GM23338 (cell line): ENCODE data around the gene MTHFD1. TPM values are rescaled to one million over a fixed set of nuclear protein-coding genes. Genes with fewer than 3 reads are reported as not detected.

Source experiments
- ATAC-seq: fragments of 200-7000 bp; cut with Tn5 transposase; 3 replicates; pipeline ENCODE4 v1.9.1; 2020
- DNase-seq: peaks from one replicate; pipeline ENCODE4 v3.0.0-alpha.2; 2015; ENCODE audit warnings: low spot score
- H2AFZ ChIP-seq: fragments of 200-600 bp; sonication (generic); 2 replicates; pipeline ENCODE4 v1.8.0; 2016; ENCODE audit warnings: antibody characterized with exemption, mild to moderate bottlenecking, moderate library complexity
- H3F3A ChIP-seq: fragments of 200-600 bp; sonication (generic); replicated peaks from 2 replicates; pipeline ENCODE4 v1.8.0; 2017; ENCODE audit warnings: antibody characterized with exemption, mixed run types, low read depth
- H3K27ac ChIP-seq: fragments of 200-600 bp; sonication (generic); 2 replicates; pipeline ENCODE4 v1.6.1; 2016; ENCODE audit warnings: low read depth
- H3K27me3 ChIP-seq: fragments of 200-600 bp; sonication (generic); 2 replicates; pipeline ENCODE4 v1.8.0; 2016; ENCODE audit warnings: mild to moderate bottlenecking, mixed run types, moderate library complexity; ENCODE audit not compliant: insufficient read depth
- H3K36me3 ChIP-seq: fragments of 200-600 bp; sonication (generic); 2 replicates; pipeline ENCODE4 v1.8.0; 2016; ENCODE audit warnings: mild to moderate bottlenecking; ENCODE audit not compliant: insufficient read depth
- H3K4me1 ChIP-seq: fragments of 200-600 bp; sonication (generic); 2 replicates; pipeline ENCODE4 v1.8.0; 2016; ENCODE audit warnings: mild to moderate bottlenecking, moderate library complexity; ENCODE audit not compliant: insufficient read depth
- H3K4me2 ChIP-seq: fragments of 200-600 bp; sonication (generic); 2 replicates; pipeline ENCODE4 v1.7.1; 2017; ENCODE audit warnings: mixed run types
- H3K4me3 ChIP-seq: fragments of 200-600 bp; sonication (generic); 2 replicates; pipeline ENCODE4 v1.6.1; 2016; ENCODE audit warnings: mixed run types
- H3K79me2 ChIP-seq: fragments of 200-600 bp; sonication (generic); replicated peaks from 2 replicates; pipeline ENCODE4 v1.8.0; 2017; ENCODE audit warnings: mild to moderate bottlenecking; ENCODE audit not compliant: insufficient read depth
- H3K9me2 ChIP-seq: fragments of 200-600 bp; sonication (generic); 2 replicates; pipeline ENCODE4 v1.8.0; 2017; ENCODE audit not compliant: insufficient read depth
- H4K20me1 ChIP-seq: fragments of 200-600 bp; sonication (generic); replicated peaks from 2 replicates; pipeline ENCODE4 v1.8.0; 2017; ENCODE audit warnings: mild to moderate bottlenecking; ENCODE audit not compliant: insufficient read depth
- H3K27ac Mint-ChIP-seq: 2 replicates; pipeline ENCODE4 v1.8.0; 2020; ENCODE audit warnings: inconsistent platforms, mild to moderate bottlenecking, moderate library complexity, mixed read lengths
- H3K27me3 Mint-ChIP-seq: 3 replicates; pipeline ENCODE4 v1.8.0; 2022; ENCODE audit warnings: low read depth, mild to moderate bottlenecking, moderate library complexity, mixed read lengths, inconsistent platforms; ENCODE audit not compliant: insufficient read depth, poor library complexity
- H3K36me3 Mint-ChIP-seq: 3 replicates; pipeline ENCODE4 v1.8.0; 2021; ENCODE audit warnings: low read depth, mild to moderate bottlenecking, inconsistent platforms, moderate library complexity, mixed read lengths
- H3K4me1 Mint-ChIP-seq: 3 replicates; pipeline ENCODE4 v1.8.0; 2020; ENCODE audit warnings: mild to moderate bottlenecking, inconsistent platforms, mixed read lengths
- H3K4me3 Mint-ChIP-seq: 3 replicates; pipeline ENCODE4 v1.8.0; 2021; ENCODE audit warnings: moderate library complexity, mild to moderate bottlenecking, inconsistent platforms, mixed read lengths
- H3K9me3 Mint-ChIP-seq: 3 replicates; pipeline ENCODE4 v1.8.0; 2020; ENCODE audit warnings: moderate library complexity, mild to moderate bottlenecking, inconsistent platforms, mixed read lengths
- CTCF ChIP-seq, 2 experiments: fragments of 200-600 bp in 1 of 2; sonication (generic) in 1 of 2; conservative IDR thresholded peaks; 2 replicates each; pipeline versions ENCODE4 v1.5.1 to v1.6.1; 2016 to 2017; ENCODE audit warnings: antibody characterized with exemption in 2 of 2, low read depth in 2 of 2, mild to moderate bottlenecking in 2 of 2, moderate library complexity in 1 of 2
- JUNB ChIP-seq: IDR thresholded peaks from one replicate; pipeline ENCODE4 v1.6.1; 2016; ENCODE audit warnings: antibody characterized with exemption; ENCODE audit not compliant: unreplicated experiment
- NANOG ChIP-seq: IDR thresholded peaks from 2 replicates; pipeline ENCODE4 v1.6.1; 2016; ENCODE audit warnings: antibody characterized with exemption, borderline replicate concordance
- REST ChIP-seq: IDR thresholded peaks from one replicate; pipeline ENCODE4 v1.6.1; 2018; ENCODE audit warnings: antibody characterized with exemption; ENCODE audit not compliant: unreplicated experiment
- STAT1 ChIP-seq: IDR thresholded peaks from one replicate; pipeline ENCODE4 v1.6.1; 2016; ENCODE audit warnings: antibody characterized with exemption; ENCODE audit not compliant: unreplicated experiment
- ZNF331 ChIP-seq: fragments of 250-450 bp; sonication (Bioruptor Pico); IDR thresholded peaks from 2 replicates; pipeline ENCODE4 v1.5.0; 2020; ENCODE audit warnings: low read depth, mild to moderate bottlenecking, moderate library complexity
- ZNF462 ChIP-seq: fragments of 250-450 bp; sonication (Bioruptor Pico); IDR thresholded peaks from 2 replicates; pipeline ENCODE4 v1.5.0; 2020; ENCODE audit warnings: mild to moderate bottlenecking, moderate library complexity
- polyA plus RNA-seq: library from polyadenylated mRNA; unstranded; fragments of >200 nt; fragmentation: Nextera tagmentation; extraction: Ambion mirVana; gene quantifications from 2 replicates; pipeline ENCODE4 v1.2.1, GENCODE V29; 2016
- total RNA-seq: library from RNA; depleted of rRNA; stranded (reverse); fragments of >200 nt; shearing (Covaris generic); gene quantifications from 2 replicates; pipeline ENCODE4 v1.2.3, GENCODE V29; 2014

Gene MTHFD1
- total and polyA plus RNA-seq, 2 experiments from 2014 or later, result 219 to 237 TPM

GRCh38 chr14:64450255-64450654 lies 62.1 kb downstream of the MTHFD1 start:
- peaks cover 82% of the 10 kb centered on the region for H3K36me3 Mint-ChIP-seq
- no peak for TF ChIP-seq STAT1
- TF ChIP-seq JUNB, result no peak

GRCh38 chr14:64454671-64455070 lies 66.5 kb downstream of the MTHFD1 start:
- Histone ChIP-seq H3K27ac (0 out of 2 replicates have a peak overlapping the region, but pooled peaks have one; percentile 9), H3K4me1 (no peaks in the 10 kb centered on the region), H3K79me2 (no peaks in the 10 kb centered on the region), H3K4me3 (no peak overlapping the region), H3F3A (peaks cover 24% of the 10 kb centered on the region; the same call in 1 of the 2 replicates), H3K4me2 (no peak overlapping the region), H2AFZ (no peak overlapping the region), H3K27me3 (no peaks in the 10 kb centered on the region), H4K20me1 (peaks cover 12% of the 10 kb centered on the region), H3K9me2 (no peaks in the 10 kb centered on the region), H3K36me3 (peaks cover 91% of the 10 kb centered on the region)
- Mint-ChIP-seq H3K27me3 (no peaks in the 10 kb centered on the region), H3K9me3 (no peaks in the 10 kb centered on the region), H3K36me3 (peaks cover 86% of the 10 kb centered on the region), H3K27ac (no peak overlapping the region), H3K4me3 (no peak overlapping the region), H3K4me1 (no peaks in the 10 kb centered on the region)
- ATAC-seq (no peak), DNase-seq (no peak)
- no peak for TF ChIP-seq ZNF331 (CRISPR knock-in tag)
- TF ChIP-seq CTCF (conservative IDR thresholded peaks at IDR 0.05; ENCODE audit: low read depth in 2 of 2), result no peak
- no peak for TF ChIP-seq REST
- TF ChIP-seq STAT1, result no peak
- no peak for TF ChIP-seq NANOG
- no peak for TF ChIP-seq ZNF462 (CRISPR knock-in tag)

More at GRCh38 chr14:64450255-64450654, 62.1 kb downstream of the MTHFD1 start:
- H3K27ac ChIP-seq, result no peak overlapping the region
- ATAC-seq, result no peak
- no peaks in the 10 kb centered on the region for H3K4me1 Mint-ChIP-seq
- no peaks in the 10 kb centered on the region for H3K79me2 ChIP-seq
- H3K4me1 ChIP-seq, result no peaks in the 10 kb centered on the region
- no peak overlapping the region for H2AFZ ChIP-seq
- H3K27me3 ChIP-seq, result no peaks in the 10 kb centered on the region
- H3K9me2 ChIP-seq, result no peaks in the 10 kb centered on the region
- H3K4me3 ChIP-seq, result no peak overlapping the region
- peaks cover 18% of the 10 kb centered on the region for H3F3A ChIP-seq
- H3K4me3 Mint-ChIP-seq, result no peak overlapping the region
- peaks cover 11% of the 10 kb centered on the region; the same call in 1 of the 2 replicates for H4K20me1 ChIP-seq
- peaks cover 2% of the 10 kb centered on the region for H3K27me3 Mint-ChIP-seq
- H3K9me3 Mint-ChIP-seq, result no peaks in the 10 kb centered on the region
- no peak overlapping the region for H3K4me2 ChIP-seq
- DNase-seq, result no peak
- no peak overlapping the region for H3K27ac Mint-ChIP-seq
- H3K36me3 ChIP-seq, result peaks cover 82% of the 10 kb centered on the region
